IPS DF 19.7 (cell line): ENCODE results near the gene QKI.
A peak's percentile ranks its signal among the peaks of the same experiment; 100 is the strongest.

Source experiments
- DNase-seq: peaks from one replicate; pipeline ENCODE4 v3.0.0-alpha.2; 2013; ENCODE audit warnings: low read depth, low spot score

Gene QKI

DNA sequence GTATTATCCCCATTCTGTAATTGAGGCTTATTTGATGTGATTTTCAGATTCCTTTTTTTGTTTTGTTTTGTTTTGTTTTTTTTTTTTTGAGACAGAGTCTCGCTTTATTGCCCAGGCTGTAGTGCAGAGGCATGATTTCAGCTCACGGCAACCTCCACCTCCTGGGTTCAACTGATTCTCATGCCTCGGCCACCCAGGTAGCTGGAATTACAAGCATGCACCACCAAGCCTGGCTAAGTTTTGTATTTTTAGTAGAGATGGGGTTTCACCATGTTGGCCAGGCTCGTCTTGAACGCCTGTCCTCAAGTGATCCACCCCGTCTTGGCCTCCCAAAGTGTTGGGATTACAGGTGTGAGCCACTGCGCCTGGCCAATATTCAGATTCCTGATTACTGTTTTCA, 62.4 kb downstream of the QKI start:
- peak; percentile 20 for DNase-seq

DNA sequence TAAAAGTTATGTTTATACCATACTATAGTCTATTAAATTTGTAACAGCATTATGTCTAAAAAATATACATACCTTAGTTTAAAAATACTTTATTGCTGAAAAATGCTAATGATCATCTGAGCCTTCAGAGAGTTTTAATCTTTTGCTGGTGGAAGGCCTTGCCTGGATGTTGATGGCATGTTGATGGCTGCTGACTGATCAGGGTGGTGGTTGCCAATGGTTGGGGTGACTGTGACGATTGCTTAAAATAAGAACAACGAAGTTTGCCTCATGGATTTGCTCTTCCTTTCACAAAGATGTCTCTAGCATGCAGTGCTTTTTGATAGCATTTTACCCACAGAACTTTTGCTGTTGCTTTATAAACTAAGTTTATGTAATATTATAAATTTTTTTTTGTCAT, 68.6 kb downstream of the QKI start:
- DNase-seq: no peak

- DNase-seq: no peak
These were observed 70.9 kb downstream of the QKI start for GRCh38 chr6:163485388-163485851.

- no peak for DNase-seq
These were observed 72.3 kb downstream of the QKI start for GRCh38 chr6:163486821-163487220.

GRCh38 chr6:163487606-163488005, 73.1 kb downstream of the QKI start:
- no peak for DNase-seq

GRCh38 chr6:163489584-163489983, 75.1 kb downstream of the QKI start:
- no peak for DNase-seq

DNA sequence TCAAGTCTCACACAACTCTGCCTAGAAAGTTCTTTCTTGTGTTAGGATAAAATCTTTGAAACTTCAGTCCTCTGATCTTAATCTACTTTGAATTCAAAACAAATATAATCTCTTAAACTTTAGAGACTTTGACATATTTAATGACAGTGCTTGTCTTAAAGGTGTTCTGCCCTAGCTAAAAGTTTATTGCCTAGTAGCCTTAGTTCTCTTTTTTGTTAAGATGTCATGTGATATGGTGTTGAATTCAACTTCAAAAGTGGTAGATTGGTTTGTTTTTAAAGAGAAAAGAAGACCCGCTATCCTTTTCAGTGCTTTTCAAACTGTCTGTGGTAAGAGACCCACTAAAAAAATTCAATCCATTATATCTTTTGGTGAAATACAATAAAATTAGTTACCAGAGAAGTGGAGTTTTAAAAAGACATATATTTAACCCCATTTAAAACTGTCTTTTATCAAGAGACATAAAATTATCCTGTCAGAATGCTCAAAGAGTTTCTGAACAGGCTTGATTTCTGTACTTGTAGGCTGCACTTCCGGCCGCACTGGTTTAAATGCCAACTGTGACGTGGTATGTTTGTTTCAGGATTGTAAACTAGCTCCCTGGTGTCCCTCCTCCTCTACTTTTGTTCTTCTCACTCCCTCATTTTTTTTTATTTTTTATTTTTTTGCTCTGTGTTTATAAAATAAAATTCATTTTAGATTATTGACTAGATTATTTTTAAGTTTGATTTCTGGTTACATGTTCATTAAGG, 76.5 kb downstream of the QKI start:
- no peak for DNase-seq

DNA sequence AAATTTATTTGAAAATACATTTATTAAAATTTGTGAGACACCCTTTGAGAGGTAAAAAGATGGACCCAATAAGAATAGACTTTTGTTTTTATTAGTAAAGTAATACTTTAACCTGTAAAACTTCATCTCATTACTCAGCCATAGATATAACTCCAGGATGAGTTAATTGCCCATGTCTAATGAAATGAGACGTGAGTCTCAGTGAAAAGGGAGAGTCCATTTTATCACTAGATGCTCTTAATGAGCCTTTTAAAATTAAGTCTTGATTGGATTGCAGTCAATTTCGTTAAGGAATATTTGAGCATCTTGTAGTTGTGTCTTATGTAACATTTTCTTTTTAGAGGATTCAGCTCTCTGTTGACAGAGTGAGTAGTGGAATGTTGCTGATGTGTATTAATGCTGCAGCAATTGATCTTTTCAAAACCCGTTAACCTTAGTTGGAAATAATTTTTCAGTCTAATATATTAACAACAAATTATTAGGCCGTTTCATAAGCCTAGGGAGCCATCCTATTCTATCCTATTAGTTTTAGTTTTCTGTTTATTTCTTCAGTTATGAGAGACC, 77.3 kb downstream of the QKI start:
- DNase-seq: no peak

GRCh38 chr6:163494279-163494727, 79.8 kb downstream of the QKI start:
- no peak for DNase-seq

- no peak for DNase-seq
These were observed 81.7 kb downstream of the QKI start for GRCh38 chr6:163496205-163496604.

DNA sequence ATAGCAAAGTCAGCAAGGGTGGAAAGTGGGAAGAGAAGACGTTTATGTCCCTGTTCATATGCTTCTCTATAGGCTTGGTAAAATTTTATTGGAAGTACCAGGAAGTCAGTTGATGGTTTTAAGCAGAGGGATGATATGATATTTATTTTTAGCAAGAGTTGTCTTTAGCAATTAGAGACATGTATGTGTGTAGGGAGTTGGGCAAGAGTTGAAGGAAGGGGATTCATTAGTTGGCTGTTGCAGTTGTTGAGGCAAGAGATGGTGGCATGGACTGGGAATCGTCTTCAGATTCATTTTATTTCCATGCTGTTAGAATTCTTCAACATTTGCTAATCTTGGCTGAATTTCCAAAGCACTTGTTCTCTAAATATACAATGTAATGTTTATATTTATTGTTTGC, 85.6 kb downstream of the QKI start:
- DNase-seq: no peak

DNA sequence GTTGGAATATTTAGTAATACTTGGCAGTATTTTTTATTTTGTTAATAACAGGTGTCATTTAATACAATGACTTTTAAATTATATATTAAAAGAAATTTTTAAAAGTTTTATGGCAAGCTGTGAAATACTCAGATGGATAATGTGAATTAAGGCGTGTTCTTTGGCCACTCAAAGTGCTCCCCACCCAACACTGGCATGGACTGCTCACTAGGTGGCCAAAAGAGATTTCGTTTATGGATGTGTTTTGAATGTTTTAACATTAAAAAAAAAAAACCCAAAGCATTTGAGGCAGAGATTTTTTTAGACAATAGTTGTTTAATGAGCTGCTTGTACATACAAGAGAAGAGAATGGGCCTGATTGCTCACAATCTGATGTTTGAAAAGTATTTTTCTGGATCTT, 86.5 kb downstream of the QKI start:
- no peak for DNase-seq

GRCh38 chr6:163501439-163501838, 86.9 kb downstream of the QKI start:
- no peak for DNase-seq

- no peak for DNase-seq
These were observed 90.6 kb downstream of the QKI start for GRCh38 chr6:163504984-163505640.

DNA sequence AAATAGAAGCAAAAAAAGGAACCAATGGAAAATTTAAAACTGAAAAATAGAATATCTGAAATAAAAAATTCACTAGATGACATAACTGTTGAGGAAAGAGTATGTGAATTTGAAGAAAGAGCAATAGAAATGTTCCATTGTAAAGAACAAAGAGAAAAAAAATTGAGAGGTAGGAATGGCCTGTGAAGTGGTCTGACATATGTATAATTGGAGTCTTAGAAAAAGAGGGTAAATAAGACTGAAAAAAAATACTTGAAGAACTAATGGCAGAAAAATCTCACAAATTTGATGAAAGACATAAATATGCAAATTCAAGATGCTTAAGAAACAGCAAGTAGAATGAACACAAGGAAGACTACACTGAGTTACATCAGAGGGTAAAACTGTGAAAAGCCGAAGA, 93.4 kb downstream of the QKI start:
- DNase-seq: no peak

DNA sequence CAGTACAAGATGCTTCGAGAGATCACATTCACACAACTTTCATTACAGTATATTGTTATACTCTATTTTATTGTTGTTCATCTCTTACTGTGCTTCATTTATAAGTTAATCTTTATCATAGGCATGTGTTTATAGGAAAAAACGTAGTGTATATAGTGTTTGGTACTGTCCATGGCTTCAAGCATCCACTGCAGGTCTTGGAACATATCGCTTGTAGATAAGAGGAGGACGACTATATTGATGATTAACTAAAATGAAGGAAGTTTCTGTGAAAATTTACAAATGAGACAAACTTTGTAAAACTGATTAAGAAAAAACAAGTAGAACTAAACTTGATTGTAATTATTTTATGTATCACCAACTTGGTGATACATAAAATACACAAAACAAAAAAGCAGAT, 98.5 kb downstream of the QKI start:
- no peak for DNase-seq

DNA sequence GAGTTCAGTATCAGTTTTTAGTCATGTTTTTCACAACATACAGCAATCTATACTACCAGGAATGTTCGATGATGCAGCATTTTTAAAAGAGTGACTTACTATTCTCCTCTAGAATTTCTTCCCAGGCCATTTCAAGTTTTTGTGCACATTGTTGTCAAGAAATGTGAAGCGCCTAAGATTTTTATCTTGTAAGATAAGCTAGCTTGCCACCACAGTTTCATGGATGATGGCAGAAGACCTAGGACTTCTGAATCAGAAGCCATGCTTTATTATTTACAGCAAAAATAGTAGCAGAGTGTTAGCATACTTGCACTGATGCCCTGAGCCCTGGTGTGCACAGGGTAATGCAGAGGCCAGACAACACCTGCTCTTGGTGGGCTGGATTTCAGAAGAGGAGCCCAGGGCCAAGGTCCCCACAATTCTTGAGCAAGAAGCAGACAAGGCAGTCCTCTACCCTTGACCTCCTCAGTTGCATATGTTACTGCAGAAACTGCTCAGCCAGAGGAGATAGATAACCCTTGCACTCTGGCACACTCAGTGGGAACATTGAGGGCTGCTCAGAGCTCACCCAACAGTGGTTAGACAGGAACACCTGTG, 99.2 kb downstream of the QKI start:
- no peak for DNase-seq

DNA sequence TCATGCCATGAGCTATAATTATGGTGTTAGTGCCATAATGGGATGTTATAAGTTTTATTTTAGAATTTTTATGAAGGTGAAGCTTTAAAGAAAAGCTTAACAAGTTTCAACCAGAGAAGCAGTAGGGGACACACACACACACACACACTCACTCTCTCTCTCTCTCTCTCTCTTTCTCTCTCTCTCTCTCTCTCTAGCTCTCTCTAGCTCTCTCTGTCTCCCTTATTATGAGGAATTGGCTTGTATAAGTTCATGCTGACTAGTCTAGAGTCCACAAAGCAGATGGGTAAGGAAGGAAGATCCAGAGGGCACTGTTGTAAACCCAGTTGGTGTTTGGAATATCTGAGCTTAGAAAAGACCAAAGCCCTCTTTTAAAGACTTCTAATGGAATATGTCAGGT, 102.4 kb downstream of the QKI start:
- no peak for DNase-seq

DNA sequence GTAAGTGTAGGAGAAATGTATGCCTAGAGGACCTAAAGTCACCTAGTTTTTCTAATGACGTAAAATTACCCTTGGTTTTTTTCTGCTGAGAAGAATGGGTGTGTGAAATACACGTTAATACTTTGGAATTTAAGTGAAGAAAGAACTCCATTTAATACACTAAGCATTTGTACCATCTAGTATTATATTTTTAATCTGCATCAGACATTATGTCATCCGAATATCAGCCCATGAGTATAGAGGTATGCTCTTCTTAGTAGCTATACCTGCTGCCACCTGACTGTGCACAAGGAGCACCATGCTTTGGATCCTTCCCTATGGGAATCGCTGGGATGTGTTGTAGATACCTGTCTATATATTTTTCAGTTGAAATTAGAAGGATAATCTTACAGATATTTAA, 106.4 kb downstream of the QKI start:
- no peak for DNase-seq

DNA sequence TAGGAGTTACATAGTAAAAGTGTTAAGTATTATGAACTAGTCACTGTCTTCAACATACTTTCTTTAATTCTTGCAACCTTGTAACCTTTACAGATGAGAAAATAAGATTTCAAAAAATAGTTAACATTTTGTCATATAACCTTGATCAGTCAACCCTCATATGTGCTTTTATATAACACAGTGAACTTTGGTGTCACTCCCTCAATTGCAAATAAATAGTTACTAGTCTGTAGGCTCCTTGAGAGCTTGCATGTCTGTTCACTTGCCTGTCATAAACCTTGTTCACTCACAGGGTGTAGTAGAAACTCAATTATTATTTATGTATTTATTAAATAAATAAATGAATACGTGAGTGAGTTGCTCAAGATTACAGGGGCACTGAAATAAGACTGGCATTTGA, 107.5 kb downstream of the QKI start:
- no peak for DNase-seq

DNA sequence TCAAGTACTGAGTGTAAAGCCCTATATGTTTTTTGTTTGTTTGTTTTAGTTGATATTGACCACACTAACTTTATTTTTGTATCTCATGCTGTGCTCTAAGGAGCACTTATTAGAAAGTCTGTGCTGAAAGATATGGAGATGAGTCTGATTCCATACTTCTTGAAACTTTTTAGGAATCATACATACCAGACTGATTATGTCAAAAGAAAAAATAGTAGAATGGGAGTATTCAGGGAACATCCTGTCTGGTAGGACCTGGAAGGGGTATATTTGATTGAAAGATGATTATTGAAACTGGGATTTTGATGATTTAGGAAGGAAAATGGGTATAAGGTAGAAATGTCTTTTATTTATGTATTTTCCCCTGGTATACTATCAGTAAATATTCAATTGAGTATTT, 111.4 kb downstream of the QKI start:
- DNase-seq: no peak

- DNase-seq: no peak
These were observed 111.8 kb downstream of the QKI start for GRCh38 chr6:163526346-163526745.

- no peak for DNase-seq
These were observed 112.8 kb downstream of the QKI start for GRCh38 chr6:163527291-163527690.
